NCI-H2171 (cell line): Measurements from ENCODE around the gene STX1A.
"Not testable (repeated sequence)": the region's sequence is repeated elsewhere in the genome, so short reads cannot be mapped to it uniquely, and the experiment has no call there.

Source experiments
- DNase-seq: peaks from one replicate; lab custom pipeline; 2025; lab: John Stamatoyannopoulos, UW

STX1A gene

GRCh38 chr7:73681031-73681430 is 38.4 kb downstream of the STX1A start:
- DNase-seq, result no peak

DNA sequence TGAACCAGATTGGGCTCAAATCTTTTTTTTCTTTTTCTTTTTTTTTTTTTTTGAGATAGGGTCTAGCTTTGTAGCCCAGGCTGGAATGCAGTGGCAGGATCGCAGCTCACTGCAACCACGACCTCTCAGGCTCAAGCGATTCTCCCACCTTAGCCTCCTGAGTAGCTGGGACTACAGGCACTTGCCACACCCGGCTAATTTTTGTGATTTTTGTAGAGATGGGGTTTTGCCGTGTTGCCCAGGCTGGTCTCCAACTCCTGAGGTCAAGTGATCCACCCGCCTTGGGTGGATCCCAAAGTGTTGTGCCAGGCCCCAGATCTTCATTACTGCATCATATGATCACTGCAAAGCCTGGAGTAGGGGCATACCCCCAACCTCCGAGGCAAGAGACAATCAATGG is 39.0 kb downstream of the STX1A start:
- DNase-seq, result no peak

DNA sequence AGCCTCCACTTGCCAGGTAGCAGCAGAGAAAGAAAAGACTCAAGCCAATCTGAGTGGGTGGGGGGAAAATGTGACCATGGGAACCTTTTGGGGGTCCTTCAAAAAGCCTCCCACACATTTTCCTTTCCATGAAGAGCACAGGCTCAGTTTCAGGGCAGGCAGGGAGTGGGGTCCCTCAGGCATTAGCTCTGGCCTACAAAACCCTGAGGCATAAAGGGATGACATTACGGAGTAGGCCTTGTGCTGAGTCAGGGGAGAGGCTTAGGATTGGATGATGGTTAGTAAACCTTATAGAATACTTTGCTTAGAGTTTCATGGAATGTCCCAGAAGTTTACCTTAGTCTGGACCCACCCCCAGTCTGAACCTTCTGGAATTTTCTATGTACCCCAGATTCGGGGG is 39.8 kb downstream of the STX1A start:
- no peak for DNase-seq

DNA sequence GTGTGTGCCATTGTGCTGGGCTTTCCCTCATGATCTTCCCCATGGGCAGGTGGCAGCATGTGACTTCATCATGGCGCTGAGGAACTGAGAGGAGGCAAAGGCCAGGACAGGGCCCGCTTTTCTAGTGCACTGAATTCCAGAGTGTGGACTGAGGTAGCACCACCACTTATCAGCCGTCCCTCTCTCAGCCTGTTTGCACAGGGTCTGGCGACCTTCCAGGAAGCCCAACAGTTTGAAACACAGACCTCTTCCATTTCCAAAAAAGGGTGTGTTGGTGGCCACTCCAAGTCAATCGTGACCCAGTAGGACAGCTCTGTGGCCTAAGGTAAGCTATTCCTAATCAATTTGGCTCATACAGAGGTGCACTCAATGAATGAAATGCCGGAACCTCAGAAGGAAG is 40.6 kb downstream of the STX1A start:
- DNase-seq, result no peak

DNA sequence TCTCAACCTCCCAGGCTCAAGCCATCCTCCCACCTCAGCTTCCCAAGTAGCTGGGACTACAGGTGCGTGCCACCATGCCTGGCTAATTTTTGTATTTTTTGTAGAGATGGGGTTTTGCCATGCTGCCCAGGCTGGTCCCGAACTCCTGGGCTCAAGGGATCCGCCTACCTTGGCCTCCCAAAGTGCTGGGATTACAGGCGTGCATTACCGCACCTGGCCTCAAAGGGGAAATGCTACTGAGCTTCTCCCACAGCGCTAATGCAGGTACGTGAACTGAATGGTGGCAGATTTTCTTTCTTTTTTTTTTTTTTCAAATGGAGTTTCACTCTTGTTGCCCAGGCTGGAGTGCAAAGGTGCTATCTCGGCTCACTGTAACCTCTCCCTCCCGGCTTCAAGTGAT is 43.4 kb downstream of the STX1A start:
- not testable (repeated sequence) for DNase-seq

GRCh38 chr7:73674468-73675124 is 44.9 kb downstream of the STX1A start:
- DNase-seq, result no peak

- DNase-seq, result no peak
These were observed 47.5 kb downstream of the STX1A start for GRCh38 chr7:73671857-73672445.

DNA sequence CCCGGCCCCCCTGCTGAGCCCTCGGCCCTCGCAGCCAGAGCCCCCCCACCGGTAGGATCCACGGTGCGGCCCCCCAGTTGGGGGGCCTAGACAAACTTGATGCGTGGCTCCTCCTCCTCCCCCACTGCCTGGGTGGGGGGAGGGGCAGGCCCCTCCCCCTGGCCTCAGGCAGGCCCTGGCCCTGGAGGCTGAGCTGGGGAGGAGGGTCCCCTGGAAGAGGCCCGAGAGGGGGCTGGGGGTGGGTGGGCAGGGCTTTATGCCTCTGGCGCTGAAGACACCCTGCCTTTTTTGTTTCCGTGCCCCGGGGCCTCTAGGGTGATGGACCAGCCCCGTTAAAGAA is 48.2 kb downstream of the STX1A start:
- no peak for DNase-seq

- no peak for DNase-seq
These were observed 49.5 kb downstream of the STX1A start for GRCh38 chr7:73669858-73670385.

DNA sequence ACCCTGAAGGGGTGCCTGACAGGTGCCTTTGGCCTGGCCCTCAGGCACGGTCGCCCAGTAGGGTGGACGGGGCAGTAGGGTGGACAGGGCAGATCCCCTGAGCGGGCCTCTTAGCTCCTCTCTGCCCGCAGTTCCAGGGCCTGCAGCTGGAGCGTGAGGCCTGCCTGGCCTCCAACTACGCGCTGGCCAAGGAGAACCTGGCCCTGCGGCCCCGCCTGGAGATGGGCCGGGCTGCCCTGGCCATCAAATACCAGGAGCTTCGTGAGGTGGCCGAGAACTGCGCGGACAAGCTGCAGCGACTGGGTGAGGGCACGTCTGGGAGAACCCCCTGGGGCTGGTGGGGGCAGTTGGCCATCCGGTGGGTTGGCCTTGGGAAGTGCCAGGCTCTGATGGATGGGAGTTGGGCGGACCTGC is 50.2 kb downstream of the STX1A start:
- DNase-seq, result no peak

DNA sequence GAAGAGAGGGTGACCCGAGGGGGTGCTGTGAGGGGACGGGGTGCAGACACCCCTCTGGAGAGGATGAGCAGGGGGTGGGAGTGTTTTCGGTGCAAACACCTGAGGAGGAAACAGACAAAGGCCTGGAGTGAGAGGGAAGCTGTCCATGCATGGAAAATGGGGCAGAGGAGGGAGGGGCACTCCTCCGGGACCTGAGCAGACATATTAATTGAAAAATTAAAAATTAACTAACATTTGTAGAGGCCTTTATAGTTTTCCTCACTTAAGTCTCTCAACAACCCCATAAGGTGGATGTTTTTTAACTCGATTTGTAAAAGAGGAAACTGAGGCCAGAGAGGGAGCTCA is 50.6 kb downstream of the STX1A start:
- DNase-seq, result peak; percentile 54

- DNase-seq, result peak; percentile 81
These were observed 51.2 kb downstream of the STX1A start for GRCh38 chr7:73668103-73668885.

DNA sequence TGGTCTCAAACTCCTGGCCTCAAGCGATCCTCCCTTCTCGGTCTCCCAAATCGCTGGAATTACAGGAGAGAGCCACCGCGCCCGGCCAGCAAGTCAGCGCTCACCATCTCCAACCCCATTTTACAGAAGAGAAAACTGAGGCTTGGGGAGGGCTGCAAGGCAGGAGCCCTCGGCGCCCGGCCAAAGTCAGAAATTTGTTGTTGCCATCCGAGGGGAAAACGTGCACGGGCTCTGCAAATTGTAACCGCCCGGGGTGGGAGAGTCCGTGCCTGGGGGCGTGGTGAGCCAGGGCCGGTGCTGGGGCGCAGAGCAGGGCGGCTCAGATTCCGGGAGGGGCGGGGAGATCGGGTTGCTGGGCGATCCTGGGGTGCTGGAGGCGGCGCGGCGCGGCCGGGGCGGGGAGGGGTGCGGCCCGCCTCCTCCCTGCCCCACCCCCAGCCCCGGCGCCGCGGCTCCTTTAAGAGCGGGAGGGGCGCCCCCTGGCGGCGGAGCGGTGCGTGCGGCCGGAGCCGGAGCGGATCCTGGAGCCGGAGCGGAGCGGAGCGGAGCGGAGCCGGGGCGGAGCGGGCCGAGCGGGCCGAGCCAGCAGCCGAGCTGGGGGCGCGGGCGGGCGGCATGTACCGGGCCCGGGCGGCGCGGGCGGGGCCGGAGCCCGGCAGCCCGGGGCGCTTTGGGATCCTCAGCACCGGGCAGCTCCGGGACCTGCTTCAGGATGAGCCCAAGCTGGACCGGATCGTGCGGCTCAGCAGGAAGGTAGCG is 51.9 kb downstream of the STX1A start, which contains the start of gene VPS37D:
TSS of gene VPS37D (plus strand) at position 488 of the 759 bp plus-strand sequence. CDS start at position 616, 128 bp downstream.
- peak; percentile 90 for DNase-seq

- DNase-seq, result no peak
These were observed 56.4 kb downstream of the STX1A start for GRCh38 chr7:73663033-73663432.

GRCh38 chr7:73660594-73660993 is 58.9 kb downstream of the STX1A start:
- not testable (repeated sequence) for DNase-seq

- no peak for DNase-seq
These were observed 59.5 kb downstream of the STX1A start for GRCh38 chr7:73659983-73660382.

- not testable (repeated sequence) for DNase-seq
These were observed 64.2 kb downstream of the STX1A start for GRCh38 chr7:73655309-73655708.

- no peak for DNase-seq
These were observed 66.9 kb downstream of the STX1A start for GRCh38 chr7:73652541-73652949.

DNA sequence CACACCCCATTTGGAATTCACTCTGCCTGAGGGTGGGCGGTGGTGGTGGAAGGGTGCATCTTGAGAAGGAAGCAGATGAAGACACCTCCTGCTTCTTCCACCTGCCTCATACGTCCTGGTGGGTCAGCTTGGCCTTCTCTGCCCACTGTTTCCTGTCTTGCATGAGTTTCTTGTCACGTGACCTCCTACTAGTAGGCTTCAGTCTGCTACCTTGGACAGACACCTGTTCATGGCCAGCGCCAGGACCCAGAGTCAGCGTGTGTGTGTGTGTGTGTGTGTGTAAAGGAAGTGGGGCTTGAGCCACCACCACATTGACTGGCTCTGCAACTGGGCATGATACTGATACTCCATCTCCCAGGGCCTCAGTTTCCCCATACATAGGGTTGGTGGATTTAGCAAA is 68.9 kb downstream of the STX1A start:
- no peak for DNase-seq

DNA sequence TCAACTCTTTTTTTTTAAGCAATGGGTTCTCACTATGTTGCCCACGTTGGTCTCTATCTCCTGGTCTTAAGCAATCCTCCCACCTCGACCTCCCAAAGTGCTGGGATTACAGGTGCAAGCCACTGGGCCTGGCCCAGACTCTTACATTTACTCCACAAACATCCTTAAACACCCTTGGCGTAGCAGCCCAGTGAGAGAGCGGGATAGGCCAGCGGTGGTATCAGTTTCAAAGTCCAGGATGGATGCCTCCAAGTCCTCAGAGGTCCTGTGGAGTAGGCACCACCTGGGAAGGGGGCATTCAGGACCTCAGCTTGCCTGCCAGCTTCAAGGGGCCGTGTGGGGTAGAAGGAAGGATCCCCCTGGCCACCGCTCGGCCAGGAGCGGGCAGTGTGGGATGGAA is 69.9 kb downstream of the STX1A start:
- no peak for DNase-seq
